Peyer's patch (tissue), 4 donors: ENCODE results near the gene LRRC8C. TPM values are rescaled to one million over a fixed set of nuclear protein-coding genes. Genes with fewer than 3 reads are reported as not detected.
A peak's percentile ranks its signal among the peaks of the same experiment; 100 is the strongest.

Experiments
- DNase-seq, 3 donors: peaks; one replicate each; pipeline ENCODE4 v3.0.0-alpha.2; 2017 to 2019
- H3K27ac ChIP-seq, 4 donors: fragments of 200-600 bp; sonication (generic); one replicate each; pipeline ENCODE4 v1.5.1; 2016 to 2019
- H3K27me3 ChIP-seq, 2 donors: fragments of 200-600 bp; sonication (generic); one replicate each; pipeline ENCODE4 v1.5.1; 2019
- H3K36me3 ChIP-seq, 3 donors: fragments of 200-600 bp; sonication (generic); one replicate each; pipeline ENCODE4 v1.5.1; 2016 to 2019
- H3K4me1 ChIP-seq, 4 donors: fragments of 200-600 bp; sonication (generic); one replicate each; pipeline ENCODE4 v1.5.1; 2016 to 2019
- H3K4me3 ChIP-seq, 4 donors: fragments of 200-600 bp; sonication (generic); 1 replicate in 3 of 4; 2 replicates in 1 of 4; pipeline ENCODE4 v1.5.1; 2016 to 2019; ENCODE audit warnings: mild to moderate bottlenecking in 1 of 4
- H3K9me3 ChIP-seq, 4 donors: fragments of 200-600 bp; sonication (generic); one replicate each; pipeline ENCODE4 v1.5.1; 2016 to 2019; ENCODE audit warnings: mild to moderate bottlenecking in 1 of 4
- CTCF ChIP-seq, 6 experiments: fragments of 450-650 bp in 4 of 6; fragments of 200-600 bp in 2 of 6; sonication (generic) in 1 of 6; IDR thresholded peaks; one replicate each; pipeline ENCODE4 v1.5.1; 2017 to 2019; ENCODE audit warnings: antibody characterized with exemption in 6 of 6, mild to moderate bottlenecking in 3 of 6, moderate library complexity in 1 of 6
- POLR2A ChIP-seq, 2 donors: fragments of 450-650 bp; IDR thresholded peaks; one replicate each; pipeline ENCODE4 v1.5.1; 2017; ENCODE audit warnings: antibody characterized with exemption in 2 of 2, mild to moderate bottlenecking in 2 of 2, moderate library complexity in 2 of 2
- total RNA-seq, 4 donors: library from RNA; depleted of rRNA; stranded (reverse); fragments of >200 nt; gene quantifications; one replicate each; pipeline ENCODE4 v1.1.0, GENCODE V29; 2016

The LRRC8C gene
- total RNA-seq, 4 donors from 2014 or later: 2.5 to 9.9 (median 4.0) TPM

DNA sequence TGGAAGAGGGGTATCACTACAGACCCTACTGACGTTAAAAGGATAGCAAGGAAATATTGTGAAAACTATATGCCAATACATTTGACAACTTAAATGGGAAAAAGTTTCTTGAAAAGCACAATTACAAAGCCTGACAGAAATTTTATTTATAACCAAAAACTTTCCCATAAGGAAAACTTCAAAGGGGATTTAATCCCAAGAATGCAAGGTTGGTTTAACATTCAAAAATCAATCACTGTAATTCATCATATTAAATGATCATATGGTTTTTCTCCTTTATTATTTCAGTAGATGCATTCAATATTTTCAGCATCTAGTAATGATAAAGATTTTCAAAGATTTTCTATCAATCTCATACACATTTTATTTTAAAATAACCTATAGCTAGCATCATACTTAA, 13.3 kb downstream of the LRRC8C start:
- H3K27ac ChIP-seq: no peak overlapping the region
- no peak for DNase-seq
- H3K4me1 ChIP-seq: no peaks in the 10 kb centered on the region
- H3K36me3 ChIP-seq: no peaks in the 10 kb centered on the region
- H3K4me3 ChIP-seq: no peak overlapping the region
- H3K9me3 ChIP-seq: no peaks in the 10 kb centered on the region
- no peaks in the 10 kb centered on the region for H3K27me3 ChIP-seq
- no peak for TF ChIP-seq POLR2A (IDR thresholded peaks at IDR 0.05)
- no peak for TF ChIP-seq CTCF (IDR thresholded peaks at IDR 0.05)

DNA sequence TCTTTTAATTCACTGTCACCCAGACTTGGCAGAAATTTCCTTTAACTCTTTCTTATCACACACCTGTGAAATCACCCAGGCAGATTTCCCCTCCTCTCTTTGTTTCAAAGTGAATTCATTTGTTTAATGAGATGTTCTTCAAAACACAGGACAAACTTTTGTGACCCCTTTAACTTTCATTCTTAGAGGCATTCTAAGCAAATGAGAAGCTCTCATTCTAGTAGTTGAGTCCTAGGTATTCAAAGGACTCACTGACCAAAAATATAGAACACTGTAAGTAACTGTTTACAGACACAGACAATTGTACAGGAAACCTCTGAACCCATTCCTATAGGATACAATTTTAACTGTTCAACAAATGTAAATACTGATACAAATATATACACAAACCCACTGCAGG, 16.9 kb downstream of the LRRC8C start:
- Histone ChIP-seq H3K4me1 (no peaks in the 10 kb centered on the region), H3K36me3 (no peaks in the 10 kb centered on the region), H3K4me3 (no peak overlapping the region), H3K27me3 (no peaks in the 10 kb centered on the region), H3K27ac (no peak overlapping the region), H3K9me3 (no peaks in the 10 kb centered on the region)
- DNase-seq: no peak
- TF ChIP-seq POLR2A (IDR thresholded peaks at IDR 0.05) (no peak), CTCF (IDR thresholded peaks at IDR 0.05) (no peak)

GRCh38 chr1:89652373-89652772, 19.5 kb downstream of the LRRC8C start:
- no peak overlapping the region for H3K4me3 ChIP-seq
- H3K9me3 ChIP-seq: no peaks in the 10 kb centered on the region
- H3K27ac ChIP-seq: no peak overlapping the region
- H3K27me3 ChIP-seq: no peaks in the 10 kb centered on the region
- no peak for TF ChIP-seq CTCF (IDR thresholded peaks at IDR 0.05)
- TF ChIP-seq POLR2A (IDR thresholded peaks at IDR 0.05): no peak
- no peaks in the 10 kb centered on the region for H3K36me3 ChIP-seq
- no peaks in the 10 kb centered on the region for H3K4me1 ChIP-seq
- no peak for DNase-seq

DNA sequence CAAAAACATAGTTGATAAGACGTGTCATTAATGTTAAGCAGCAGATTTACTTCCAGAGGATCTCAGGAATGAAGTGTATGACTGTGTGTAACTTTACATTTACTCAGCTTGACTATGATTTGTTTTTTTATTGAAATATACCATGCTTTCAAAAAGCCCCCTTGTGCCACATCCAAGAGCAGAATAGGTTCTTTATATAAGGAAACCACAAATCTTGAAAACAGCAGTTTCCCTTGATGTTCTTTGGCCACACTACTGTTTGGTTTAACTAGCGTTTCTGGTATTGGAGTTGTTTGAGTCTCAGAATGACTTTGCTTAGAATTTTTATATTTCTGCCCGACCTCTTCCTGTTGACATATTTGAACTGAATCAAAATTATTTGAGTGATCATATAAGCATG, 25.0 kb downstream of the LRRC8C start:
- H3K36me3 ChIP-seq: no peaks in the 10 kb centered on the region
- TF ChIP-seq CTCF (IDR thresholded peaks at IDR 0.05) (no peak), POLR2A (IDR thresholded peaks at IDR 0.05) (no peak)
- no peaks in the 10 kb centered on the region for H3K27me3 ChIP-seq
- peaks cover 0 to 5% (median 0%) of the 10 kb centered on the region in 4 donors for H3K4me1 ChIP-seq
- no peaks in the 10 kb centered on the region for H3K9me3 ChIP-seq
- H3K4me3 ChIP-seq: no peak overlapping the region
- no peak for DNase-seq
- peak overlapping the region in 1 of 4 donors; percentile 16 for H3K27ac ChIP-seq

GRCh38 chr1:89659322-89660081, 26.6 kb downstream of the LRRC8C start:
- no peak for DNase-seq
- no peak overlapping the region for H3K27ac ChIP-seq
- no peak overlapping the region for H3K4me3 ChIP-seq
- TF ChIP-seq CTCF (IDR thresholded peaks at IDR 0.05) (no peak), POLR2A (IDR thresholded peaks at IDR 0.05) (no peak)
- H3K4me1 ChIP-seq: peaks cover 0 to 5% (median 0%) of the 10 kb centered on the region in 4 donors
- H3K9me3 ChIP-seq: no peaks in the 10 kb centered on the region
- no peaks in the 10 kb centered on the region for H3K36me3 ChIP-seq
- no peaks in the 10 kb centered on the region for H3K27me3 ChIP-seq
